ENCODE measurements around the gene ATP12A.

Gene ATP12A

DNA sequence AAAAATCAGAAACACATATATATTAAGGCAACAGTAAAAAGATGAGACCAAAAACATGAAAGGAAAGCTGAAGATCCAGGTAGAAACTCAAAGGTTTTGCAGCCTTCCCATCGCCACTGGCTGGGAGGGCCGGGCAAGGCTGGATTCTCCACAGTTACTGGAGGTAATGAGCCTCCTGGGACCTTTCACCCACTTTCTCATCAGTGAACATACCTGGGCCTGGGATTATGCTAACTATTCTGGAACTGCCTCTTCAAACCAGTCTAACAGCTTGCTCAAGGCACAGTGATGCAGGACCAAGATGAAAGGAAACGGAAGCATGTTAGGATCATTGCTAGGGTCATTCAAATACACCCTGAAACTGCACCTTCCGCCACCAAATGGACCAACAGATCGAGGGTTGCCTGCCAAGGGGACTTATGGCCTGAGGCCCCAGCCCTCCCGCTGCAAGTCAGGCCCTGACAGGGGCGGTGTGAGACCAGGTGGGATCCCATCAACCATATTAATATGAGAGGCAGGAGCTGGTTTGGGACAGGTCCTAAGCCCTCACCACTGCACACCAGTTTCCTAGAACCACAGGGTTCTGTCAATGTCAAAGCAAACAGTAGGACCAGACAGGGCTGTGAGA, 28.4 kb upstream of the ATP12A start:
- H3K4me3 ChIP-seq (ENCODE audit: low read depth, low read length) = no peak overlapping the region
- no peak for DNase-seq (ENCODE audit: low read depth)
- TF ChIP-seq, protein P1, sequence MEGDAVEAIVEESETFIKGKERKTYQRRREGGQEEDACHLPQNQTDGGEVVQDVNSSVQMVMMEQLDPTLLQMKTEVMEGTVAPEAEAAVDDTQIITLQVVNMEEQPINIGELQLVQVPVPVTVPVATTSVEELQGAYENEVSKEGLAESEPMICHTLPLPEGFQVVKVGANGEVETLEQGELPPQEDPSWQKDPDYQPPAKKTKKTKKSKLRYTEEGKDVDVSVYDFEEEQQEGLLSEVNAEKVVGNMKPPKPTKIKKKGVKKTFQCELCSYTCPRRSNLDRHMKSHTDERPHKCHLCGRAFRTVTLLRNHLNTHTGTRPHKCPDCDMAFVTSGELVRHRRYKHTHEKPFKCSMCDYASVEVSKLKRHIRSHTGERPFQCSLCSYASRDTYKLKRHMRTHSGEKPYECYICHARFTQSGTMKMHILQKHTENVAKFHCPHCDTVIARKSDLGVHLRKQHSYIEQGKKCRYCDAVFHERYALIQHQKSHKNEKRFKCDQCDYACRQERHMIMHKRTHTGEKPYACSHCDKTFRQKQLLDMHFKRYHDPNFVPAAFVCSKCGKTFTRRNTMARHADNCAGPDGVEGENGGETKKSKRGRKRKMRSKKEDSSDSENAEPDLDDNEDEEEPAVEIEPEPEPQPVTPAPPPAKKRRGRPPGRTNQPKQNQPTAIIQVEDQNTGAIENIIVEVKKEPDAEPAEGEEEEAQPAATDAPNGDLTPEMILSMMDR (conservative IDR thresholded peaks at IDR 0.05; ENCODE audit: low read depth, low read length) = no peak

DNA sequence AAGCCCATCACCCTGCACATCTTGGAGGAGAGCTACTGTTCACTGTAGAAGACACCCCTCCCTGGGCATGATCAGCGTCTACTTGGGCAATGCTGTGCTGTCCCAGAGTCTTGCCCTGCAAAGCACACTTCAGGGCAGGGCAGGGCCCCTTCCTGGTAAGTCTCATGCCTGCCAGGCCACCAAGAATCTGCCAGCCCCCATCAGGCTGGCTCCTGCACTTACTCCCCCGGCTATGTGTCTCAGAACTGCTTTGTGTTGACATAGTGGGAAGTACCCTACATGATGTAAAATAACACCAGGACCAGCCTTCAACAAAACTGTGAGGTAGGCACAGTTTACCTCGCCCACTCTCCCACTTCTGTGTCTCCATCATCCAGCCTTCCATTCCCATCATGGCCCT, 27.8 kb upstream of the ATP12A start:
- no peak overlapping the region for H3K4me3 ChIP-seq (ENCODE audit: low read depth, low read length)
- TF ChIP-seq, protein P1 (conservative IDR thresholded peaks at IDR 0.05; ENCODE audit: low read depth, low read length) = no peak
- DNase-seq (ENCODE audit: low read depth) = no peak

DNA sequence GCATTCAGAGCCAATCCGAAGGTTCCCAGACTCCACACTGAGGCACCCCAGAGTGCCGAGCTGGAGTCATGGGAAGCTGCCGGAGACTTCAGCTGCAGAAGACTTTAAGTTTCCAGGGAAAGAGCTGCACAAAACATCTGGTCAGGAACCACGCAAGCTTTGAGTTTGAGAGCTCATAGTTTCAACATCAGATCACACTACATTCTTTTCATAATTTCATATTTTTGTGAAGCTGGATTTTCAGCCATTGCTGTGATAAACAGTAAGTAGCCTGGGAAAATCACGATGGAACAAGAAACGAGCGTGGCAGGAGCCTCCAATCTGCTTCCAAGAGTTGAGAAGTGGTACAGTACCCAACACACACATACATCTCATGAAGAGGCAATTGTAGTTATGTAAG, 25.5 kb upstream of the ATP12A start:
- DNase-seq (ENCODE audit: low read depth) = peak; percentile 69
- TF ChIP-seq, protein P1 (conservative IDR thresholded peaks at IDR 0.05; ENCODE audit: low read depth, low read length) = no peak
- H3K4me3 ChIP-seq (ENCODE audit: low read depth, low read length) = no peak overlapping the region

DNA sequence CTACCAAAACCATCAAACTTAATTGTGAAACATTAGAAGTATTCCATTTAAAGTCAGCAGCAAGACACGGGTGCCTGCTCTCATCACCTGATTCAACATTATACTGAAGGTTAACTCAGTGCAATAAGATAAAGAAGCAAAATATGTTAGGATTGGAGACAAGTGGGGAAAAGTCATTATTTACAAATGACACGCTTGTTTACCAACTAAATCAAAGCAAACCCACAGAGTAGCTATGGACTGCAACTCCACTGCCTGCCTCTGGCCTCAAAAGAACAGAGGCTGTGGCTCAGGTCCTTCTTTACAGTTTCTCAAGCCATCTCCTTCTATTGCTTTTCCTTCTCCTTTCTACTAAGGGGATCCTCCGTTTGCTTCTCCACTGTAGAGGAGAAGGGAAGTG, 21.0 kb upstream of the ATP12A start:
- DNase-seq (ENCODE audit: low read depth) = no peak
- H3K4me3 ChIP-seq (ENCODE audit: low read depth, low read length) = no peak overlapping the region
- TF ChIP-seq, protein P1 (conservative IDR thresholded peaks at IDR 0.05; ENCODE audit: low read depth, low read length) = no peak

DNA sequence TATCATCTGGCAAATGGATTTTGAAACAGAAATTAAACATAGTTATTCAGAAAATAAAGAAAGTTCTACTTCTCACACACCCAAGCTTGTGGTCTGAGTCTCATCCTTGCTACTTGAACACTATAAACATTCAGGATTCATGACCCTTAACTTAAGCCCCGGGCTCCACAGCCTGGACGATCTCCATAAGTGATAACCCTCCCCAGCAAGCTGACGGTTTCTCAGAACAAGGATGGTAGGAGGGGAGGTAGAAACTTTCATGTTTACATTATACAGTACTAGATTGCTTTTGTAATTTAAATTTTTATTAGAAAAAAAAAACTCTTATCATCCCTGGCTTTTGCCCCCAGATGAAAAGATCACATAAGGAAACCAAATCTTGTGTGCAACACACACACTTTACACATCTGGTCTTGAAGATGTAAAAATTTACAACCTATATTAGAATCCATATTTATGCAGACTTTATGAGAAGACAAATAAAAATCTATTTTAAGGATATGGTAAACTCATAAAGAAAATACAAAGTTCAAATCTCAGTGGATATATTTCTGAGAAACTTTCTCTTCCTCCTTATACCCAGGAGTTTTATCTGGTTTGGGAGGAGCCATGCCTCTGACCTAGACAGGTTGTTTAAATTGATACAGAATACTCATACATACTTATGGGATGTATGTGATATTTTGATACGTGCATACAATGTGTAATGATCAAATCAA, 20.0 kb upstream of the ATP12A start:
- no peak for DNase-seq (ENCODE audit: low read depth)
- TF ChIP-seq, protein P1 (conservative IDR thresholded peaks at IDR 0.05; ENCODE audit: low read depth, low read length) = no peak
- no peak overlapping the region for H3K4me3 ChIP-seq (ENCODE audit: low read depth, low read length)

DNA sequence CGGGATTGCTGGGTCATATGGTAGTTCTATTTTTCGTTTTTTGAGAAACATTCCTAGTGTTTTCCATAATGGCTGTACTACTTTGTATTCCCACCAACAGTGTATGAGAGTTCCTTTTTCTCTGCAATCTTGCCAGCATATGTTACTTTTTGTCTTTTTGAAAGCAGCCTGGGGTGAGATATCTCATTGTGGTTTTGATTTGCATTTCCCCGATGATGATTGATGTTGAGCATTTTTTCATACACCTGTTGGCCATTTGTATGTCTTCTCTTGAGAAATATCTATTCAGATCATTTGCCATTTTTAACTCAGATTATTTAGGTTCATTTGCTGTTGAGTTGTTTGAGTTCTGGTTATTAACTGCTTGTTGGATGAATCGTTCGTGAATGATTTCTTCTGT, 18.5 kb upstream of the ATP12A start:
- no peak overlapping the region for H3K4me3 ChIP-seq (ENCODE audit: low read depth, low read length)
- TF ChIP-seq, protein P1 (conservative IDR thresholded peaks at IDR 0.05; ENCODE audit: low read depth, low read length) = no peak
- DNase-seq (ENCODE audit: low read depth) = no peak
